Adrenal gland (tissue), 12 donors: ENCODE data around the gene LGMN. TPM values are rescaled to one million over a fixed set of nuclear protein-coding genes. Genes with fewer than 3 reads are reported as not detected.

Source experiments
- DNase-seq, 7 donors: peaks; one replicate each; pipeline ENCODE4 v3.0.0-alpha.2; 2019 to 2020
- H3K27ac ChIP-seq, 5 donors: fragments of 200-600 bp; sonication (generic) in 4 of 5; 1 replicate in 3 of 5; 2 replicates in 2 of 5; pipeline versions ENCODE4 v1.5.1 to v1.8.0; 2016 to 2020; ENCODE audit warnings: mild to moderate bottlenecking in 1 of 5
- H3K27me3 ChIP-seq: fragments of 200-600 bp; 2 replicates; pipeline ENCODE4 v1.8.0; 2021
- H3K36me3 ChIP-seq, 2 donors: fragments of 200-600 bp; replicated peaks in 1 of 2; 1 replicate in 1 of 2; 2 replicates in 1 of 2; pipeline versions ENCODE4 v1.5.1 to v1.8.0; 2018 to 2022
- H3K4me1 ChIP-seq, 2 donors: fragments of 200-600 bp; replicated peaks in 1 of 2; 1 replicate in 1 of 2; 2 replicates in 1 of 2; pipeline versions ENCODE4 v1.5.1 to v1.8.0; 2018 to 2021
- H3K4me3 ChIP-seq, 4 donors: fragments of 200-600 bp; sonication (generic) in 3 of 4; one replicate each; pipeline ENCODE4 v1.5.1; 2016 to 2018
- H3K9me3 ChIP-seq, 3 donors: fragments of 200-600 bp; sonication (generic) in 1 of 3; replicated peaks in 1 of 3; 1 replicate in 2 of 3; 2 replicates in 1 of 3; pipeline versions ENCODE4 v1.5.1 to v1.8.0; 2016 to 2021
- POLR2A ChIP-seq, 2 donors: fragments of 450-650 bp; IDR thresholded peaks; one replicate each; pipeline ENCODE4 v1.6.1; 2017; ENCODE audit warnings: antibody characterized with exemption in 2 of 2, mild to moderate bottlenecking in 2 of 2, moderate library complexity in 1 of 2
- WGBS, 4 donors: extraction: QIAGEN DNeasy Blood & Tissue Kit in 2 of 4; methylation state at CpG; one replicate each; pipeline versions ENCODE4 v1.1.5 to v1.1.7; 2013 to 2017; 5-methylcytosine and 5-hydroxymethylcytosine counted together
- intact Hi-C, 2 donors: fragments of 100-400 bp; cut with DNase I; formaldehyde crosslinking; loops; one replicate each; pipeline versions ENCODE4 v1.14.1 to v1.15.0; 2022 to 2023
- polyA plus RNA-seq, 3 donors: library from polyadenylated mRNA; stranded (reverse); fragments of 200-250 nt in 2 of 3; fragments of 350-450 nt in 1 of 3; fragmentation: Illumina TruSeq in 1 of 3; extraction: RNeasy Lipid Tissue Mini Kit (QIAGEN cat#74804) in 1 of 3; gene quantifications; one replicate each; pipeline ENCODE4 v1.2.3, GENCODE V29; 2013 to 2014
- total RNA-seq, 9 donors: library from RNA; depleted of rRNA in 4 of 9; stranded (reverse); fragments of >200 nt in 4 of 9; fragments of 120-200 nt in 1 of 9; fragmentation: NEBNext Ultra II Directional in 1 of 9; extraction: Animal tissue kit (Norgen Biotek cat#: 25700) in 1 of 9; gene quantifications; one replicate each; pipeline versions ENCODE4 v1.1.0 to v1.2.4, GENCODE V29; 2013 to 2023
- TF ChIP-seq, protein P1 (sequence below), 6 experiments: fragments of 450-650 bp in 4 of 6; fragments of 200-600 bp in 2 of 6; sonication (generic) in 1 of 6; IDR thresholded peaks; 1 replicate in 5 of 6; 2 replicates in 1 of 6; pipeline versions ENCODE4 v1.5.1 to v1.8.0; 2016 to 2021; ENCODE audit warnings: antibody characterized with exemption in 6 of 6, mild to moderate bottlenecking in 2 of 6, moderate library complexity in 1 of 6
- donor health status: healthy with polysubstance abuse.
- donor health status: Bipolar disorder and iron deficiency.
- donor health status: DM: yes; HTN: yes; CAD: no.
- donor health status: DM: no; HTN: no; CAD: no.
- donor health status: DM: no; HTN: no; CAD: no.
- donor health status: DM: yes; HTN: yes; CAD: no.

Gene LGMN
- total and polyA plus RNA-seq, 12 donors = 66.6 to 153 (median 117) TPM

DNA sequence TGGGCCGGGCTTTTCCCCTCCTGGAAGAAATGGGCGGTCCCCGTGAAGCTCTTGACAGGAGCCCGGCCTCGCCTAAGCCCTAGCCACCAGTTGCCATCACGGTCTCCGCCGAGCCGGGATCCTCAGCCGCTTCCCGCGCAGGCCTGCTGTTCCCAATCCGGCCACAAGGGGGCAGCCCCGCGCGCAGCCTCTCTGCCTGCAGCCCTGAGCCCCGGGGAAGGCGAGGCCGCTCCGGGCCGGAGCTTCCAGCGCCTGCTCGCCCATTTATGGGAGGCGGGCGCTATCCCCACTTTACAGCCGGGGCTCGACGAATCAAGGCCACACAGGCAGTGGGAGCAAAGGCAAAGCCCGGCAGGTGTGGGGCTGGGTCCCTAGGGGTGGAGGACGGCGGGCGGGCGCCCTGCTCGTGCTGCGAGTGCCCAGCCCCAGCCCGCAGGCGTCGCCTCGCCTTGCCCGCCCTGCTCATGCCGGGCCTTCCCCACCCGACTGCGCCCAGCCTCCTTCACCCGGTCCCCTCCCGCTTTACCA, 61.5 kb downstream of the LGMN start:
- peak; percentile 64 to 90 (median 83) for DNase-seq
- H3K4me3 ChIP-seq = peak overlapping the region in 1 of 4 donors; percentile 50
- peaks cover 0 to 19% of the 10 kb centered on the region in 2 donors for H3K36me3 ChIP-seq
- H3K27me3 ChIP-seq = no peaks in the 10 kb centered on the region
- WGBS, 4 donors = 14 to 50% (median 20%) methylated on average over 4 to 45 of the region's 45 CpGs
- intact Hi-C loops = loop anchor here (10.0 kb wide), 2 partner anchors 98 to 552 kb away; no protein-coding TSS in a partner anchor
- H3K27ac ChIP-seq = no peak overlapping the region
- peak in 1 of 2 donors; percentile 5 for TF ChIP-seq POLR2A (IDR thresholded peaks at IDR 0.05)
- TF ChIP-seq, protein P1, sequence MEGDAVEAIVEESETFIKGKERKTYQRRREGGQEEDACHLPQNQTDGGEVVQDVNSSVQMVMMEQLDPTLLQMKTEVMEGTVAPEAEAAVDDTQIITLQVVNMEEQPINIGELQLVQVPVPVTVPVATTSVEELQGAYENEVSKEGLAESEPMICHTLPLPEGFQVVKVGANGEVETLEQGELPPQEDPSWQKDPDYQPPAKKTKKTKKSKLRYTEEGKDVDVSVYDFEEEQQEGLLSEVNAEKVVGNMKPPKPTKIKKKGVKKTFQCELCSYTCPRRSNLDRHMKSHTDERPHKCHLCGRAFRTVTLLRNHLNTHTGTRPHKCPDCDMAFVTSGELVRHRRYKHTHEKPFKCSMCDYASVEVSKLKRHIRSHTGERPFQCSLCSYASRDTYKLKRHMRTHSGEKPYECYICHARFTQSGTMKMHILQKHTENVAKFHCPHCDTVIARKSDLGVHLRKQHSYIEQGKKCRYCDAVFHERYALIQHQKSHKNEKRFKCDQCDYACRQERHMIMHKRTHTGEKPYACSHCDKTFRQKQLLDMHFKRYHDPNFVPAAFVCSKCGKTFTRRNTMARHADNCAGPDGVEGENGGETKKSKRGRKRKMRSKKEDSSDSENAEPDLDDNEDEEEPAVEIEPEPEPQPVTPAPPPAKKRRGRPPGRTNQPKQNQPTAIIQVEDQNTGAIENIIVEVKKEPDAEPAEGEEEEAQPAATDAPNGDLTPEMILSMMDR (IDR thresholded peaks at IDR 0.05) = peak; percentile 79 to 100 (median 98)
- H3K9me3 ChIP-seq = no peaks in the 10 kb centered on the region
- H3K4me1 ChIP-seq = peaks cover 6 to 9% of the 10 kb centered on the region in 2 donors

DNA sequence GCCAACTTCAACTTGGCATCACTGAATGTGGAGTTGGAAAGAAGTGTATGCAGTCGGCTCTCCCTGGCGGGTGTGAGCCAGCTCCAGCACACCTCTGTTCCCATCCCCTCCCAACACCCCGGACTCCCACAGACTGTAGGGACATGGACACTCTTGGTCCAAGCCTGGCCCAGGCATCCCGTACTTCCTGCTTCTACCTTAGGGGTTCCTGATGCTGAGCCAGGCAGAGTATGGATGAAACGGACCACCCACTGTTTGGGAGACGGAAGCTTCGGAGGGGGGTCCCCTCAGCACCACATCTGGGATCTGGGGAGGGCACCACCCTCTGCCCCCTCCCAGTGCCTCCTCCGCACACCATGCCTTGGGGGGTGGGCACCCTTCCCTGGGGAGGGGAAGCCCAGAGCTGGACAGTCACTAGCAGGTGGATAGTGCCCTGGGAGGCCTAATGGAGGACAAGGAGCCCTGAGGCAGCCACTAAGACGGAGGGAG, 62.0 kb downstream of the LGMN start:
- DNase-seq = no peak
- H3K27ac ChIP-seq = no peak overlapping the region
- no peaks in the 10 kb centered on the region for H3K9me3 ChIP-seq
- no peak for TF ChIP-seq POLR2A (IDR thresholded peaks at IDR 0.05)
- TF ChIP-seq, protein P1 (IDR thresholded peaks at IDR 0.05) = no peak
- no peaks in the 10 kb centered on the region for H3K27me3 ChIP-seq
- 80 to 94% (median 87%) methylated on average over 6 to 9 of the region's 9 CpGs for WGBS, 4 donors
- peaks cover 5 to 9% of the 10 kb centered on the region in 2 donors for H3K4me1 ChIP-seq
- H3K4me3 ChIP-seq = no peak overlapping the region
- intact Hi-C loops = loop anchor here (10.0 kb wide), 2 partner anchors 98 to 552 kb away; no protein-coding TSS in a partner anchor
- H3K36me3 ChIP-seq = peaks cover 0 to 19% of the 10 kb centered on the region in 2 donors

DNA sequence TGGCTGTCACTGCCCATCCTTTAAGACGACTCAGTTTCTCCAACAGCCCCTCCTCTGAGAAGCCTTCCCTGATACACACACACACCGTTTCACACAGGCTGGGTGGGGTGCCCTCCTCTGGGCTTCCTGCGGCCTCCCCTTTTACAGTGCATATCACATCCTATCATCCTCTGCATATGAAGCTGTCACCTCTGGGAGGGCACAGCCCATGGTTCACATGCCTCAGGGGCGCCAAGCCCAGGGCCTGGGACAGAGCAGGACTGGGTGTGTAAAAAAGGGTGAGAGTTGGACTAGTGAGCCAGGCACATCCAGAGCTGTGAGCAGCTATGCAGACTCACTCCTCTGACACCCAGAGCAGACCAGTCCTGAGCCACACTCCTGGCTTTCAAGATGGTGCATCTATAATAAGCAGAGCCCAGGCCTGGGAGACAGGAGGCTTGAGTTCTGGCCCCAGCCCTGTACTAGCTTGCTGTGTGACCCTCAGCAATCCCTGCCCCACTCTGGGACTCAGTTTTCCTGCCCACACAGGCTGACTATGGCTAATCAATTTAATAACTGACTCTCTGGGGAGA, 62.6 kb downstream of the LGMN start:
- Histone ChIP-seq H3K27me3 (no peaks in the 10 kb centered on the region), H3K9me3 (no peaks in the 10 kb centered on the region), H3K36me3 (peaks cover 0 to 19% of the 10 kb centered on the region in 2 donors), H3K4me3 (no peak overlapping the region), H3K4me1 (peaks cover 5 to 9% of the 10 kb centered on the region in 2 donors), H3K27ac (no peak overlapping the region)
- WGBS, 4 donors = 94 to 99% (median 95%) methylated on average over 3 to 4 of the region's 4 CpGs
- DNase-seq = no peak
- intact Hi-C loops = loop anchor here (10.0 kb wide), 2 partner anchors 99 to 551 kb away; no protein-coding TSS in a partner anchor
- no peak for TF ChIP-seq POLR2A (IDR thresholded peaks at IDR 0.05)
- TF ChIP-seq, protein P1 (IDR thresholded peaks at IDR 0.05) = no peak

DNA sequence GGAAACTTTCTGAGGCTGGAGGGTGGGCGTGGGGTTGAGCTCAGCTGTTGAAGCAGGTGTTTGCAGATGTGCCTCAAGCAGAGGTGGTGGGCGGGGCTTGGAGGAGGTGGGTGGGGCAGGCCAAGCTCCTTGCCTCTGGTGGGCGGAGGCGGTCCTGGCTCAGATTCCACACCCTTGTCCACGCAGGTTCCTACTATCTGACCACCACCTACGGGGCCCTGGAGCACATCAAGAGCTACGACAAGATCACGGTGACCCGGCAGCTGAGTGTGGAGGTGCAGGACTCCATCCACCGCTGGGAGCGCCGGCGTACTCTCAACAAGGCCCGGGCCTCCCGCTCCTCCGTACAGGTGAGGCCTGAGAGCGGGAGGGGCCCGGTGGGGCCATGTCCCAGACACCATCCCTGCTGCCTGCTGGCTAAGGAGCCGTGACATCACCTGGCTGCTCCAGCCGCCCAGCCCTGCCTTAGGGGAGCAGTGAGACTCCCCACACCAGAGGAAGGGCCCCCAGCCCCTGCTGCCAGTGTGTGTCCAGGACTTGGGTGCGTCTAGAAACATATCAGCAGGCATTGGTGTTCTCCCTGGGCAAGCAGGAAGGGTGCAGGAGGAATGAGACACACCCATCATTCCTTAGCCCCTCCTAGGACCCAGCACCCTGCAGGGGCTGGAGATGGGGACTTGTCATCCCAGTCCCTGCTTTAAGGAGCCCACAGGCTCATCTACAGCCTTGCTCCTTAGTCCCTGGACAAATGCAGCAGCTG, 63.4 kb downstream of the LGMN start:
- no peak overlapping the region for H3K27ac ChIP-seq
- intact Hi-C loops = loop anchor here (10.0 kb wide), 2 partner anchors 100 to 550 kb away; no protein-coding TSS in a partner anchor
- DNase-seq = no peak
- H3K9me3 ChIP-seq = no peaks in the 10 kb centered on the region
- TF ChIP-seq POLR2A (IDR thresholded peaks at IDR 0.05) = no peak
- TF ChIP-seq, protein P1 (IDR thresholded peaks at IDR 0.05) = no peak
- H3K4me1 ChIP-seq = peaks cover 5 to 9% of the 10 kb centered on the region in 2 donors
- no peaks in the 10 kb centered on the region for H3K27me3 ChIP-seq
- H3K4me3 ChIP-seq = no peak overlapping the region
- 92 to 95% (median 93%) methylated on average over 16 to 21 of the region's 21 CpGs for WGBS, 4 donors
- H3K36me3 ChIP-seq = peaks cover 0 to 19% of the 10 kb centered on the region in 2 donors
